K562 (cell line): ENCODE data around the gene PRRC2C. TPM values are rescaled to one million over a fixed set of nuclear protein-coding genes. Genes with fewer than 3 reads are reported as not detected.

Experiments
- ASH1L ChIP-seq: fragments of 450-650 bp; IDR thresholded peaks from 2 replicates; pipeline ENCODE4 v1.6.1; 2018; ENCODE audit warnings: borderline replicate concordance, mild to moderate bottlenecking, low read depth; ENCODE audit not compliant: partially characterized antibody
- ATF1 ChIP-seq, 2 experiments: fragments of 450-650 bp in 1 of 2; IDR thresholded peaks; 2 replicates each; pipeline ENCODE4 v1.6.1; 2016; ENCODE audit warnings: missing compliant biosample characterization in 1 of 2, missing genetic modification characterization in 1 of 2
- ETS2 ChIP-seq: IDR thresholded peaks from 2 replicates; pipeline ENCODE4 v1.6.1; 2016; ENCODE audit warnings: borderline replicate concordance, missing genetic modification characterization, mild to moderate bottlenecking, moderate library complexity, missing compliant biosample characterization; ENCODE audit not compliant: poor library complexity, severe bottlenecking
- FOXK2 ChIP-seq, 2 experiments: fragments of 450-650 bp; IDR thresholded peaks in 1 of 2; conservative IDR thresholded peaks in 1 of 2; 2 replicates each; pipeline ENCODE4 v1.6.1; 2016; ENCODE audit warnings: low read depth in 2 of 2, mild to moderate bottlenecking in 1 of 2
- IRF1 ChIP-seq: sonication (generic); formaldehyde crosslinking; IDR thresholded peaks from 2 replicates; pipeline ENCODE4 v1.8.0; 2022; ENCODE audit warnings: missing genetic modification reagents, mild to moderate bottlenecking, borderline replicate concordance
- KLF13 ChIP-seq: fragments of 450-650 bp; IDR thresholded peaks from 2 replicates; pipeline ENCODE4 v1.6.1; 2016; ENCODE audit warnings: missing genetic modification characterization, low read depth, mild to moderate bottlenecking, missing compliant biosample characterization, moderate library complexity, borderline replicate concordance
- PRDM10 ChIP-seq: fragments of 450-650 bp; IDR thresholded peaks from 2 replicates; pipeline ENCODE4 v1.6.1; 2018; ENCODE audit not compliant: partially characterized antibody
- PYGO2 ChIP-seq: fragments of 450-650 bp; IDR thresholded peaks from 2 replicates; pipeline ENCODE4 v1.6.1; 2016; ENCODE audit warnings: mild to moderate bottlenecking, missing genetic modification characterization, moderate library complexity, missing compliant biosample characterization
- SMARCA4 ChIP-seq: fragments of 450-650 bp; IDR thresholded peaks from 2 replicates; pipeline ENCODE4 v1.6.1; 2016
- TARDBP ChIP-seq: fragments of 450-650 bp; IDR thresholded peaks from 2 replicates; pipeline ENCODE4 v1.6.1; 2016
- ZBED1 ChIP-seq: IDR thresholded peaks from 2 replicates; pipeline ENCODE4 v1.6.1; 2014
- polyA plus RNA-seq, 8 experiments: library from polyadenylated mRNA; depleted of rRNA in 4 of 8; stranded (reverse) in 5 of 8; unstranded in 3 of 8; fragments of >200 nt; fragmentation: Nextera tagmentation in 2 of 8; fragmentation: Illumina TruSeq in 1 of 8; extraction: Ambion mirVana in 2 of 8; extraction: Trizol in 1 of 8; gene quantifications; 2 replicates each; pipeline versions ENCODE4 v1.2.1 to v1.2.3, GENCODE V29; 2011 to 2014; ENCODE audit warnings: inconsistent platforms in 1 of 8, missing spikeins in 1 of 8
- total RNA-seq, 7 experiments: library from RNA; depleted of rRNA in 6 of 7; stranded (reverse); fragments of >200 nt in 6 of 7; fragmentation: Illumina TruSeq in 2 of 7; extraction: Trizol in 2 of 7; gene quantifications; 2 replicates each; pipeline versions ENCODE4 v1.2.1 to v1.2.3, GENCODE V29; 2011 to 2021; ENCODE audit warnings: low replicate concordance in 1 of 7
- TF ChIP-seq, protein P1 (sequence below): fragments of 450-650 bp; formaldehyde crosslinking; IDR thresholded peaks from 2 replicates; pipeline ENCODE4 v1.4.0; 2020; ENCODE audit warnings: mild to moderate bottlenecking, moderate library complexity
- TF ChIP-seq, protein P2 (sequence below): fragments of 250-450 bp; sonication (Bioruptor Pico); IDR thresholded peaks from 2 replicates; pipeline ENCODE4 v1.8.0; 2021; ENCODE audit warnings: moderate library complexity, mild to moderate bottlenecking, inconsistent platforms
- TF ChIP-seq, protein P3 (sequence below), 2 experiments: fragments of 450-650 bp; IDR thresholded peaks; 2 replicates each; pipeline ENCODE4 v1.6.1; 2018; ENCODE audit warnings: mild to moderate bottlenecking in 2 of 2, low read depth in 1 of 2; ENCODE audit not compliant: partially characterized antibody in 2 of 2

The PRRC2C gene
- total and polyA plus RNA-seq, 9 of the 15 experiments (the other 6 are each of a cell fraction or from before 2014, with no cell fraction given): 61.9 to 237 (median 105) TPM

DNA sequence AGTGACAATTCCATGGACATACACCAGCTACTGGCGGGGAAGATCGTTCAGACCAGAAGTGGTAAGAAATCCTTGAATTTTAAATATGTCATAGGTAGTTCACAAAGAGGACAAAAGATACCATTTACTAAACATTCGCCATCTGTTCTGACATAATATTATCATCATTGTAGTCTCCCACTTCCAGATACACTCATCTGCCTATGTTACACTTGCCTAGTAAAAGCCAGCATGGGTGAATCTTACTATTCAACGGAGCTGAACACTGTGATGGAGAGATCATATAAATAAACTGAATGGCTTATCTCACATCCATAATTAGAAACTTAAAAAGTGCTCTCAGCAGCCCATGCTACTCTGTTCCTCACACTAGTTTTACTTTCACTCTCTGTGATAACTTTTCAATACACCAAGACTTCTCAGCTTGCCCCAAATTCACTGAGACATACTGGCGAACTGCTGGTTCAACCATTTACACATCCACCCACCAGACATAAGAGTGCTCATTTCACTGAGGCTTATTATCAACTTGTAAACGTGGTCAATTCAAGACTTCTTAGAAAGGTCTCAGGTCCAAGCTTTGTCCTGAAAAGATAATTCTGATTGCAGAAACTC lies 463 bp upstream of the PRRC2C start (continued):
- TF ChIP-seq, protein P1, sequence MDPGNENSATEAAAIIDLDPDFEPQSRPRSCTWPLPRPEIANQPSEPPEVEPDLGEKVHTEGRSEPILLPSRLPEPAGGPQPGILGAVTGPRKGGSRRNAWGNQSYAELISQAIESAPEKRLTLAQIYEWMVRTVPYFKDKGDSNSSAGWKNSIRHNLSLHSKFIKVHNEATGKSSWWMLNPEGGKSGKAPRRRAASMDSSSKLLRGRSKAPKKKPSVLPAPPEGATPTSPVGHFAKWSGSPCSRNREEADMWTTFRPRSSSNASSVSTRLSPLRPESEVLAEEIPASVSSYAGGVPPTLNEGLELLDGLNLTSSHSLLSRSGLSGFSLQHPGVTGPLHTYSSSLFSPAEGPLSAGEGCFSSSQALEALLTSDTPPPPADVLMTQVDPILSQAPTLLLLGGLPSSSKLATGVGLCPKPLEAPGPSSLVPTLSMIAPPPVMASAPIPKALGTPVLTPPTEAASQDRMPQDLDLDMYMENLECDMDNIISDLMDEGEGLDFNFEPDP (CRISPR knock-in tag): no peak
- TF ChIP-seq PRDM10: peak; percentile 37
- no peak for TF ChIP-seq ASH1L
- no peak for TF ChIP-seq ATF1 (CRISPR knock-in tag; IDR thresholded peaks at IDR 0.05)
- no peak for TF ChIP-seq ATF1 (tag; IDR thresholded peaks at IDR 0.05)
- TF ChIP-seq, protein P2, sequence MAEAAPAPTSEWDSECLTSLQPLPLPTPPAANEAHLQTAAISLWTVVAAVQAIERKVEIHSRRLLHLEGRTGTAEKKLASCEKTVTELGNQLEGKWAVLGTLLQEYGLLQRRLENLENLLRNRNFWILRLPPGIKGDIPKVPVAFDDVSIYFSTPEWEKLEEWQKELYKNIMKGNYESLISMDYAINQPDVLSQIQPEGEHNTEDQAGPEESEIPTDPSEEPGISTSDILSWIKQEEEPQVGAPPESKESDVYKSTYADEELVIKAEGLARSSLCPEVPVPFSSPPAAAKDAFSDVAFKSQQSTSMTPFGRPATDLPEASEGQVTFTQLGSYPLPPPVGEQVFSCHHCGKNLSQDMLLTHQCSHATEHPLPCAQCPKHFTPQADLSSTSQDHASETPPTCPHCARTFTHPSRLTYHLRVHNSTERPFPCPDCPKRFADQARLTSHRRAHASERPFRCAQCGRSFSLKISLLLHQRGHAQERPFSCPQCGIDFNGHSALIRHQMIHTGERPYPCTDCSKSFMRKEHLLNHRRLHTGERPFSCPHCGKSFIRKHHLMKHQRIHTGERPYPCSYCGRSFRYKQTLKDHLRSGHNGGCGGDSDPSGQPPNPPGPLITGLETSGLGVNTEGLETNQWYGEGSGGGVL: no peak
- no peak for TF ChIP-seq PYGO2
- TF ChIP-seq TARDBP: no peak
- peak in 1 of 2 experiments; percentile 72; a peak in 1 of 4 replicates for TF ChIP-seq FOXK2 (conservative IDR thresholded peaks at IDR 0.05 in 1 of 2, IDR thresholded peaks at IDR 0.05 in 1 of 2; ENCODE audit: low read depth in 2 of 2)
- no peak for TF ChIP-seq ZBED1
- TF ChIP-seq KLF13: 0 out of 2 replicates have a peak, but pooled peaks have one; percentile 34
- no peak for TF ChIP-seq IRF1
- TF ChIP-seq SMARCA4: peak; percentile 58; the same call in 1 of the 2 replicates
- no peak for TF ChIP-seq ETS2 (tag)
- TF ChIP-seq, protein P3, sequence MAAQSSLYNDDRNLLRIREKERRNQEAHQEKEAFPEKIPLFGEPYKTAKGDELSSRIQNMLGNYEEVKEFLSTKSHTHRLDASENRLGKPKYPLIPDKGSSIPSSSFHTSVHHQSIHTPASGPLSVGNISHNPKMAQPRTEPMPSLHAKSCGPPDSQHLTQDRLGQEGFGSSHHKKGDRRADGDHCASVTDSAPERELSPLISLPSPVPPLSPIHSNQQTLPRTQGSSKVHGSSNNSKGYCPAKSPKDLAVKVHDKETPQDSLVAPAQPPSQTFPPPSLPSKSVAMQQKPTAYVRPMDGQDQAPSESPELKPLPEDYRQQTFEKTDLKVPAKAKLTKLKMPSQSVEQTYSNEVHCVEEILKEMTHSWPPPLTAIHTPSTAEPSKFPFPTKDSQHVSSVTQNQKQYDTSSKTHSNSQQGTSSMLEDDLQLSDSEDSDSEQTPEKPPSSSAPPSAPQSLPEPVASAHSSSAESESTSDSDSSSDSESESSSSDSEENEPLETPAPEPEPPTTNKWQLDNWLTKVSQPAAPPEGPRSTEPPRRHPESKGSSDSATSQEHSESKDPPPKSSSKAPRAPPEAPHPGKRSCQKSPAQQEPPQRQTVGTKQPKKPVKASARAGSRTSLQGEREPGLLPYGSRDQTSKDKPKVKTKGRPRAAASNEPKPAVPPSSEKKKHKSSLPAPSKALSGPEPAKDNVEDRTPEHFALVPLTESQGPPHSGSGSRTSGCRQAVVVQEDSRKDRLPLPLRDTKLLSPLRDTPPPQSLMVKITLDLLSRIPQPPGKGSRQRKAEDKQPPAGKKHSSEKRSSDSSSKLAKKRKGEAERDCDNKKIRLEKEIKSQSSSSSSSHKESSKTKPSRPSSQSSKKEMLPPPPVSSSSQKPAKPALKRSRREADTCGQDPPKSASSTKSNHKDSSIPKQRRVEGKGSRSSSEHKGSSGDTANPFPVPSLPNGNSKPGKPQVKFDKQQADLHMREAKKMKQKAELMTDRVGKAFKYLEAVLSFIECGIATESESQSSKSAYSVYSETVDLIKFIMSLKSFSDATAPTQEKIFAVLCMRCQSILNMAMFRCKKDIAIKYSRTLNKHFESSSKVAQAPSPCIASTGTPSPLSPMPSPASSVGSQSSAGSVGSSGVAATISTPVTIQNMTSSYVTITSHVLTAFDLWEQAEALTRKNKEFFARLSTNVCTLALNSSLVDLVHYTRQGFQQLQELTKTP (IDR thresholded peaks at IDR 0.05; ENCODE audit: low read depth in 1 of 2, partially characterized antibody in 2 of 2): no peak
